ENCODE results near the gene ANKRD1.
"Not testable (repeated sequence)": the region's sequence is repeated elsewhere in the genome, so short reads cannot be mapped to it uniquely, and the experiment has no call there.

The ANKRD1 gene

DNA sequence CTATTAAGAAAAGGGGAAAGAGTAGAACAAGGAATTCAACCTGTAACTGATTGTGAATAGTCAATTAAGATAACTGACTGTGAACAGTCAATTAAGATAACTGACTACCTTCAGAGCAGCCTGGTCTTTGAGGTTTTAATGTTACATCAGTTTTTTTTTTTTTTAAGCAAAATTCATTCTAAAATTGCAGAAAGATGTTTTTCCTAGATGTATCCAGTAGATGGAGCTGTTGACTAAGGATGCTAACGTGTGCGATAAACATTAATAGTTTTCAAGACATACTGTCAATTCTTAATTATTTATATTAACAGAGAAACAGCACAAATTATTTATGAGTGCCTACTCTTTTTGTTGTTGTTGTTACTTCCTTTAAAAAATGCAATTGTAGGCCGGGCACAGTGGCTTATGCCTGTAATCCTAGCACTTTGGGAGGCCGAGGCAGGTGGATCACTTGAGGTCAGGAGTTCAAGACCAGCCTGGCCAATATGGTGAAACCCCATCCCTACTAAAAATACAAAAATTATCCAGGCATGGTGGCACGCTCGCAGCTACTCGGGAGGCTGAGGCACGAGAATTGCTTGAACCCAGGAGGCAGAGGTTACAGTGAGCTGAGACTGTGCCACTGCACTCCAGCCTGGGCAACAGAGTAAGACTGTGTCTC, 40.7 kb downstream of the ANKRD1 start:
- not testable (repeated sequence) for H3K36me3 ChIP-seq (ENCODE audit: control insufficient read depth, insufficient read depth, low read length)

DNA sequence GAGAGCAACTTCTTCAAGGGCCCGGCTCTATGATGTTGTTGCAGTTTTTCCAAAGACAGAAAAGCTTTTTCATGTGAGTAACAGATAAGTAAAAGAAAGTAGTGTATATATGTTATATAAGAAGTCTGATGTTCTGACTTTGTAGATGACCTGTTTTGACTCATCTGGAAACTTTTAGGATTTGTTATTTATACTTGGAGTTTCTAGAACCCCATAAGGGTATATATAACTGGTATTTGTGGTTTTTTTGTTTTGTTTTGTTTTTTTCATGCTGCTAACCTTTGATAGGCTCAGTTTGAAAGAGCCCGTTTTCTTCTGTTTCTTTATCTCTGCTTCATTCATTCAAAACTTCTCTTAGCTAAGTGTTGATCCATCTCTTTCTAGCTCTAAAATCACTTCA, 41.8 kb downstream of the ANKRD1 start:
- Histone ChIP-seq H3K27me3 (replicated peaks; ENCODE audit: control insufficient read depth, insufficient read depth, low read length) (no peaks in the 10 kb centered on the region), H3K36me3 (ENCODE audit: control insufficient read depth, insufficient read depth, low read length) (peaks cover 3% of the 10 kb centered on the region; the same call in 1 of the 2 replicates), H3K4me3 (replicated peaks; ENCODE audit: low read depth, low read length) (no peak overlapping the region)
- TF ChIP-seq, protein P1, sequence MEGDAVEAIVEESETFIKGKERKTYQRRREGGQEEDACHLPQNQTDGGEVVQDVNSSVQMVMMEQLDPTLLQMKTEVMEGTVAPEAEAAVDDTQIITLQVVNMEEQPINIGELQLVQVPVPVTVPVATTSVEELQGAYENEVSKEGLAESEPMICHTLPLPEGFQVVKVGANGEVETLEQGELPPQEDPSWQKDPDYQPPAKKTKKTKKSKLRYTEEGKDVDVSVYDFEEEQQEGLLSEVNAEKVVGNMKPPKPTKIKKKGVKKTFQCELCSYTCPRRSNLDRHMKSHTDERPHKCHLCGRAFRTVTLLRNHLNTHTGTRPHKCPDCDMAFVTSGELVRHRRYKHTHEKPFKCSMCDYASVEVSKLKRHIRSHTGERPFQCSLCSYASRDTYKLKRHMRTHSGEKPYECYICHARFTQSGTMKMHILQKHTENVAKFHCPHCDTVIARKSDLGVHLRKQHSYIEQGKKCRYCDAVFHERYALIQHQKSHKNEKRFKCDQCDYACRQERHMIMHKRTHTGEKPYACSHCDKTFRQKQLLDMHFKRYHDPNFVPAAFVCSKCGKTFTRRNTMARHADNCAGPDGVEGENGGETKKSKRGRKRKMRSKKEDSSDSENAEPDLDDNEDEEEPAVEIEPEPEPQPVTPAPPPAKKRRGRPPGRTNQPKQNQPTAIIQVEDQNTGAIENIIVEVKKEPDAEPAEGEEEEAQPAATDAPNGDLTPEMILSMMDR (IDR thresholded peaks at IDR 0.05; ENCODE audit: insufficient read depth, low read length, poor library complexity, severe bottlenecking), result no peak
- DNase-seq (ENCODE audit: extremely low read depth, insufficient read length), result no peak

More for the DNA sequence above, 40.7 kb downstream of the ANKRD1 start:
- DNase-seq (ENCODE audit: extremely low read depth, insufficient read length); H3K27me3 ChIP-seq (replicated peaks; ENCODE audit: control insufficient read depth, insufficient read depth, low read length); H3K4me3 ChIP-seq (replicated peaks; ENCODE audit: low read depth, low read length): not testable (repeated sequence)
- TF ChIP-seq, protein P1 (IDR thresholded peaks at IDR 0.05; ENCODE audit: insufficient read depth, low read length, poor library complexity, severe bottlenecking), result peak; percentile 48

DNA sequence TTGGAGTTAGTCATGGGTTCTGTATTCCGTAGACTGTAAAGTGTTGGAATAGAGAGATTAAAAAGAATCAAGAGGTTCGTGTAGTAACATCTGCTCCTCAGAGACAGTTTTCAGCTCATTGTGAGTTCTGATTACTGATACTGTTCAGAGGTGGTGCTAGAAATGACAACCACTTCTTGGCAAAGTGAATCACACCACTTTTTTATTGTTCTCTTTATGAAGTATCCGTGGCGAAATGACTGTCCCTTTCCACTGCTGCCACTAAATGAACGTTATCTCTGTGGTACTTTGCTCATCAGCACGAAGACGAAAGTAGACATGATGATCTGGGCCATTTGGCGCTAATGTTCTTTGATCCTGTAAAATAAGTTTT, 48.3 kb downstream of the ANKRD1 start:
- Histone ChIP-seq H3K4me3 (replicated peaks; ENCODE audit: low read depth, low read length) (peak overlapping the region; percentile 95), H3K27me3 (replicated peaks; ENCODE audit: control insufficient read depth, insufficient read depth, low read length) (no peaks in the 10 kb centered on the region), H3K36me3 (ENCODE audit: control insufficient read depth, insufficient read depth, low read length) (peaks cover 3% of the 10 kb centered on the region; the same call in 1 of the 2 replicates)
- TF ChIP-seq, protein P1 (IDR thresholded peaks at IDR 0.05; ENCODE audit: insufficient read depth, low read length, poor library complexity, severe bottlenecking), result no peak
- peak; percentile 13 for DNase-seq (ENCODE audit: extremely low read depth, insufficient read length)

DNA sequence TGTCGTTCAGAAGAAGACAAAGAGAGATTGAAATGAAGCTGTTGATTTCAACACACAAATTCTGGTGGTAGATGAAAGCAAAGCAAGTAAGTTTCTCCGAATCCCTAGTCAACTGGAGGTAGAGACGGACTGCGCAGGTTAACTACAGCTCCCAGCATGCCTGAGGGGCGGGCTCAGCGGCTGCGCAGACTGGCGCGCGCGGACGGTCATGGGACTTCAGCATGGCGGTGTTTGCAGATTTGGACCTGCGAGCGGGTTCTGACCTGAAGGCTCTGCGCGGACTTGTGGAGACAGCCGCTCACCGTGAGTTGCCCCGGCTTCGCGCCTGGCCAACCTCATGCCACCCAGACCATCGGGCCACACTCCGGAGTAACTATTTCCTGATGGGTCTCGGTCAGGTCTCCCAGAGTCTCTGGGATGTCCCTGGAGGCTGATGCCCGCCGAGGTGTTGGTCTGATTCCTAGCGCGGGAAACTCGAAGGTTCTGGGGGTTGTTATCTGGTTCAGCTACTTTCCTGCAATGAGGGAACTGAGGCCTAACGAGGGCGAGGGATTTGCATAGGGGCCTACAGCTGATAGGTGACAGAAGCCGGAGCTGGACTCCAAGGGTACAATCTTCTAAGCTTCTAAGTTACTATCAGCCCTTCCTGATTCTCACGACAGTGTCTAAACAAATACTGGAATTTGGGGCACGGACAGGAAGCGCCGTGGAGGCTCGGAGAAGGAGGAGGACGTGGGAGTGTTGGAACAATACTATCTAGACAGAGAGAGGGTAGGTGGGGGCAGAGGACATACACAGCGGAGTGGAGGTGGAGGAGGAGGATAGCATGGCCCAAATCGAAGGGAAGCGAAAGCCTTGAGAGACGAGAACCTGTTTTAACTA, 48.9 kb downstream of the ANKRD1 start, which contains the start of gene RPP30:
TSS of gene RPP30 (plus strand) at position 209 of the 882 bp plus-strand sequence. CDS start at position 222, 13 bp downstream.
- no peaks in the 10 kb centered on the region for H3K27me3 ChIP-seq (replicated peaks; ENCODE audit: control insufficient read depth, insufficient read depth, low read length)
- peak; percentile 88 for DNase-seq (ENCODE audit: extremely low read depth, insufficient read length)
- H3K4me3 ChIP-seq (replicated peaks; ENCODE audit: low read depth, low read length), result peak within 1 kb of the TSS; percentile 95

DNA sequence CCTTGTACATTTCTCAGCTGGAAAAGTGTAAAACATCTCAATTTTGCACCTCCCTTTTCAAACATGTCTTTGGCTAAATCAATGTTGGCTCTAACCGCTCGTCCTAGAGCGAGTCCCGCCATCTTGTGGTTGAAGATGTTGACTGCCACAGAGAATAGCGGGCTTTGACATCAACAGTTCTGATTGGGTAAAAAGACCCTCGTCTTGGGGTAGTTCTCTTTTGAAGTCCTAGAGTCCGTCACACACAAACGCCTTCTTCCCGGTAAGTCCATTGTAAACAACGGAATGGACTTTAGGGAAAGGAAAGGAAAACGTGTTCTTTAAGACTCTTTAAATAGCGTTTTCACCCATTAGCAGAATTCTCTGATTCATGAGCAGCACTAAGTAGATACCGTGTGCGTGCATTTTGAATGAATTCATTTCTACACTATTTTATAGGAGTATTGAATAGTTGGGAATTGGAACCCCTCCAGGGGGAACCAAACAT, 49.6 kb downstream of the ANKRD1 start:
- TF ChIP-seq, protein P1 (IDR thresholded peaks at IDR 0.05; ENCODE audit: insufficient read depth, low read length, poor library complexity, severe bottlenecking), result peak; percentile 51
- Histone ChIP-seq H3K27me3 (replicated peaks; ENCODE audit: control insufficient read depth, insufficient read depth, low read length) (no peaks in the 10 kb centered on the region), H3K36me3 (ENCODE audit: control insufficient read depth, insufficient read depth, low read length) (no peaks in the 10 kb centered on the region), H3K4me3 (replicated peaks; ENCODE audit: low read depth, low read length) (peak overlapping the region; percentile 95)
- peak; percentile 23 for DNase-seq (ENCODE audit: extremely low read depth, insufficient read length)

More for the DNA sequence above, 48.9 kb downstream of the ANKRD1 start, which contains the start of gene RPP30:
- H3K36me3 ChIP-seq (ENCODE audit: control insufficient read depth, insufficient read depth, low read length), result 0 out of 2 replicates have a peak, but pooled peaks cover under 1% of the 10 kb centered on the region
- TF ChIP-seq, protein P1 (IDR thresholded peaks at IDR 0.05; ENCODE audit: insufficient read depth, low read length, poor library complexity, severe bottlenecking), result no peak
